ENCODE data around the gene LRCOL1. TPM values are rescaled to one million over a fixed set of nuclear protein-coding genes. Genes with fewer than 3 reads are reported as not detected.

The LRCOL1 gene
- total and polyA plus RNA-seq, 2 of the 13 experiments (the other 11 are each of a cell fraction or from before 2014, with no cell fraction given): not detected

- no peak for DNase-seq (ENCODE audit: low spot score)
- Histone ChIP-seq H3K27me3 (ENCODE audit: control insufficient read depth in 1 of 2, insufficient read depth in 2 of 2, low read length in 2 of 2) (peaks cover 0 to 22% of the 10 kb centered on the region in 2 experiments), H2AFZ (ENCODE audit: low read length) (no peak overlapping the region), H3K4me2 (ENCODE audit: low read depth, low read length) (no peak overlapping the region), H4K20me1 (ENCODE audit: insufficient read depth, low read length) (no peaks in the 10 kb centered on the region), H3K36me3 (replicated peaks in 1 of 2; ENCODE audit: control insufficient read depth in 1 of 2, insufficient read depth in 2 of 2, low read length in 2 of 2) (no peaks in the 10 kb centered on the region), H3K79me2 (ENCODE audit: insufficient read depth, low read length) (no peaks in the 10 kb centered on the region), H3K4me3 (replicated peaks in 1 of 3; ENCODE audit: insufficient read depth in 1 of 3, low read depth in 2 of 3, low read length in 3 of 3) (no peak overlapping the region), H3K4me1 (ENCODE audit: insufficient read depth, low read length) (peaks cover 25% of the 10 kb centered on the region), H3K9me3 (ENCODE audit: low read length) (peaks cover 12% of the 10 kb centered on the region), H3K9ac (ENCODE audit: insufficient read depth, low read depth, low read length) (no peak overlapping the region), H3K27ac (ENCODE audit: extremely low read length, insufficient read depth, low read length) (no peak overlapping the region)
- no peak for FAIRE-seq
- 72% methylated on average over 33 of the region's 33 CpGs for WGBS (ENCODE audit: low lambda C conversion rate)
- ATAC-seq: no peak
- intact Hi-C loops (cut with micrococcal nuclease; ENCODE audit: unreplicated experiment): no loop called here
- no TSS peak for BruUV-seq (replicated peaks)
- CTCF ChIA-PET (ENCODE audit: low intra/inter-chr PET ratio, low total read pairs): no interaction called here
- in situ Hi-C loops (cut with HindIII; ENCODE audit: extremely low pct_ligation_motif_present, low pct_unique_long_range_greater_than_20kb): no loop called here
- TF ChIP-seq MAZ (IDR thresholded peaks at IDR 0.05; ENCODE audit: borderline replicate concordance, low read depth, low read length): no peak
- TF ChIP-seq MAZ (CRISPR knock-in tag; IDR thresholded peaks at IDR 0.05; ENCODE audit: low read depth): no peak
- TF ChIP-seq MLLT10 (CRISPR knock-in tag; IDR thresholded peaks at IDR 0.05): no peak
- no peak for TF ChIP-seq FIP1L1 (IDR thresholded peaks at IDR 0.05; ENCODE audit: borderline replicate concordance, insufficient read depth, low read depth, low read length)
- TF ChIP-seq NCOA1 (CRISPR knock-in tag; IDR thresholded peaks at IDR 0.05): no peak
- no peak for TF ChIP-seq TOE1 (CRISPR knock-in tag; IDR thresholded peaks at IDR 0.05)
- TF ChIP-seq TEAD2 (CRISPR knock-in tag; IDR thresholded peaks at IDR 0.05): no peak
- TF ChIP-seq CEBPG (CRISPR knock-in tag; IDR thresholded peaks at IDR 0.05): no peak
- TF ChIP-seq ZNF7 (CRISPR knock-in tag; IDR thresholded peaks at IDR 0.05): no peak
- no peak for TF ChIP-seq ZFP82 (CRISPR knock-in tag; IDR thresholded peaks at IDR 0.05; ENCODE audit: borderline replicate concordance)
- TF ChIP-seq PRDM10 (CRISPR knock-in tag; IDR thresholded peaks at IDR 0.05; ENCODE audit: low read depth): no peak
- no peak for TF ChIP-seq BORCS8-MEF2B (CRISPR knock-in tag; IDR thresholded peaks at IDR 0.05)
- no peak for TF ChIP-seq KDM1A (CRISPR knock-in tag; IDR thresholded peaks at IDR 0.05)
- no peak for TF ChIP-seq CHD2 (IDR thresholded peaks at IDR 0.05; ENCODE audit: low read depth, low read length)
- TF ChIP-seq GATAD2A (CRISPR knock-in tag; IDR thresholded peaks at IDR 0.05): no peak
- POLR2A ChIA-PET: no interaction called here
Measured at GRCh38 chr12:132610866-132611602, 652 bp upstream of the LRCOL1 start.

Measured in HepG2 (cell line).